Upper lobe of left lung (tissue), 4 donors: Measurements from ENCODE around the gene ARAP2.

Experiments
- EP300 ChIP-seq, 4 donors: sonication (generic); formaldehyde crosslinking; IDR thresholded peaks; one replicate each; pipeline ENCODE4 v1.5.1; 2017; ENCODE audit warnings: antibody characterized with exemption in 4 of 4, control low read depth in 2 of 4
- POLR2A ChIP-seq, 4 donors: fragments of 450-650 bp; IDR thresholded peaks; one replicate each; pipeline ENCODE4 v1.5.1; 2016 to 2017; ENCODE audit warnings: antibody characterized with exemption in 4 of 4, mild to moderate bottlenecking in 2 of 4
- TF ChIP-seq, protein P1 (sequence below), 6 experiments: fragments of 450-650 bp in 4 of 6; fragments of 200-600 bp in 2 of 6; sonication (generic) in 2 of 6; IDR thresholded peaks; one replicate each; pipeline ENCODE4 v1.5.1; 2016 to 2019; ENCODE audit warnings: antibody characterized with exemption in 6 of 6

DNA sequence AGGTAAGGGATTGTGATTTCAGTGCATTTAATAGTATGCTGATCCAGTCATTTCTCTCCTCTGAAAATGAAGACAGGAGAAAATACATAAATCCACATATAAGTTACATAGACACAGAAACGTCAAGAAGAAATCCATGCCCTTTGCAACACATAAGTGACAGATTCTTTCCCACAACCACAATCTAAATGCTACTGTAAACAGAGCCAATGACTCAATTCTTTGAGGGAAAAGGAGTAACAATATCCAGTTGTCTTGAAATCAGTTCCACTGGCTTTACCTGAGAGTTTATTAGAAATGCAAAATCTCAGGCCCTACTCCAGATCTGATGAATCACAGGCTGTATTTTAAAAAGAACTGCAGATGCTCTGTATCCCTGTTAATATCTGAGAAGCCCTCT lies 66.4 kb downstream of the ARAP2 start:
- TF ChIP-seq, protein P1, sequence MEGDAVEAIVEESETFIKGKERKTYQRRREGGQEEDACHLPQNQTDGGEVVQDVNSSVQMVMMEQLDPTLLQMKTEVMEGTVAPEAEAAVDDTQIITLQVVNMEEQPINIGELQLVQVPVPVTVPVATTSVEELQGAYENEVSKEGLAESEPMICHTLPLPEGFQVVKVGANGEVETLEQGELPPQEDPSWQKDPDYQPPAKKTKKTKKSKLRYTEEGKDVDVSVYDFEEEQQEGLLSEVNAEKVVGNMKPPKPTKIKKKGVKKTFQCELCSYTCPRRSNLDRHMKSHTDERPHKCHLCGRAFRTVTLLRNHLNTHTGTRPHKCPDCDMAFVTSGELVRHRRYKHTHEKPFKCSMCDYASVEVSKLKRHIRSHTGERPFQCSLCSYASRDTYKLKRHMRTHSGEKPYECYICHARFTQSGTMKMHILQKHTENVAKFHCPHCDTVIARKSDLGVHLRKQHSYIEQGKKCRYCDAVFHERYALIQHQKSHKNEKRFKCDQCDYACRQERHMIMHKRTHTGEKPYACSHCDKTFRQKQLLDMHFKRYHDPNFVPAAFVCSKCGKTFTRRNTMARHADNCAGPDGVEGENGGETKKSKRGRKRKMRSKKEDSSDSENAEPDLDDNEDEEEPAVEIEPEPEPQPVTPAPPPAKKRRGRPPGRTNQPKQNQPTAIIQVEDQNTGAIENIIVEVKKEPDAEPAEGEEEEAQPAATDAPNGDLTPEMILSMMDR (IDR thresholded peaks at IDR 0.05): no peak
- no peak for TF ChIP-seq POLR2A (IDR thresholded peaks at IDR 0.05)
- no peak for TF ChIP-seq EP300 (IDR thresholded peaks at IDR 0.05)
